K562 (cell line): ENCODE data around the gene GRM5. TPM values are rescaled to one million over a fixed set of nuclear protein-coding genes. Genes with fewer than 3 reads are reported as not detected.
"Not testable (repeated sequence)": the region's sequence is repeated elsewhere in the genome, so short reads cannot be mapped to it uniquely, and the experiment has no call there.

ENCODE experiments used
- ATAC-seq: fragments of 200-7000 bp; cut with Tn5 transposase; 3 replicates; pipeline ENCODE4 v1.9.1; 2020; ENCODE audit warnings: moderate library complexity
- BruUV-seq: library from RNA; stranded (reverse); fragments of 400-500 nt; replicated peaks from 2 replicates; lab custom pipeline; 2021; lab: Mats Ljungman, UMichigan
- CTCF ChIA-PET: fragments of 300-600 bp; formaldehyde crosslinking; extraction: SDS; loops from one replicate; lab custom pipeline; 2021; ENCODE audit warnings: low intra/inter-chr PET ratio; lab: Yijun Ruan, JAX
- POLR2A ChIA-PET: fragments of 300-600, 350-650 bp; sonication (Branson Sonifier 250); formaldehyde crosslinking; extraction: SDS; loops from one replicate; lab custom pipeline; 2021; ENCODE audit warnings: antibody characterized with exemption, inconsistent platforms; lab: Yijun Ruan, JAX
- DNase-seq, 4 experiments: peaks; one replicate each; pipeline versions ENCODE4 v3.0.0 to v3.0.0-alpha.2; 2011 to 2018; ENCODE audit warnings: low spot score in 3 of 4, mixed read lengths in 3 of 4; ENCODE audit errors: extremely low read depth in 1 of 4
- FAIRE-seq: peaks from 2 replicates; lab custom pipeline; 2011; peaks lifted over from hg19 to GRCh38; lab: Jason Lieb, UNC
- H2AFZ ChIP-seq: 2 replicates; pipeline ENCODE4 v1.6.0; 2011; ENCODE audit warnings: low read depth, low read length, control low read depth, inconsistent platforms
- H3K27ac ChIP-seq: fragments of 200-600 bp; 3 replicates; pipeline ENCODE4 v1.8.0; 2011; ENCODE audit warnings: low read depth, mild to moderate bottlenecking, control low read depth, inconsistent platforms, low read length, moderate library complexity, mixed read lengths; ENCODE audit errors: extremely low read depth
- H3K27me3 ChIP-seq, 2 experiments: fragments of 300-600 bp in 1 of 2; 2 replicates in 1 of 2; 3 replicates in 1 of 2; pipeline versions ENCODE4 v1.6.0 to v1.8.0; 2011; ENCODE audit warnings: inconsistent platforms in 2 of 2, low read length in 2 of 2, mild to moderate bottlenecking in 1 of 2, mixed read lengths in 1 of 2, moderate library complexity in 1 of 2; ENCODE audit not compliant: control insufficient read depth in 2 of 2, insufficient read depth in 2 of 2
- H3K36me3 ChIP-seq: fragments of 300-600 bp; 3 replicates; pipeline ENCODE4 v1.8.0; 2011; ENCODE audit warnings: mild to moderate bottlenecking, low read length, inconsistent platforms; ENCODE audit not compliant: control insufficient read depth, insufficient read depth
- H3K4me1 ChIP-seq, 2 experiments: fragments of 200-600 bp in 1 of 2; replicated peaks in 1 of 2; 2 replicates in 1 of 2; 3 replicates in 1 of 2; pipeline versions ENCODE4 v1.5.1 to v1.8.0; 2011; ENCODE audit warnings: inconsistent platforms in 2 of 2, low read length in 2 of 2, mild to moderate bottlenecking in 1 of 2, mixed read lengths in 1 of 2, moderate library complexity in 1 of 2; ENCODE audit not compliant: control insufficient read depth in 2 of 2, insufficient read depth in 2 of 2
- H3K4me2 ChIP-seq: 2 replicates; pipeline ENCODE4 v1.6.1; 2011; ENCODE audit warnings: low read length, control low read depth, inconsistent platforms, mixed read lengths; ENCODE audit not compliant: insufficient read depth
- H3K4me3 ChIP-seq: fragments of 200-600 bp; sonication (generic), shearing (Covaris generic); 2 replicates; pipeline ENCODE4 v1.5.1; 2016; ENCODE audit warnings: control low read depth, inconsistent platforms
- H3K79me2 ChIP-seq: fragments of 200-600 bp; 3 replicates; pipeline ENCODE4 v1.8.0; 2011; ENCODE audit warnings: low read length, inconsistent platforms; ENCODE audit not compliant: control insufficient read depth, insufficient read depth
- H3K9ac ChIP-seq, 2 experiments: 2 replicates each; pipeline versions ENCODE4 v1.6.0 to v1.6.1; 2011; ENCODE audit warnings: low read depth in 2 of 2, low read length in 2 of 2, control low read depth in 1 of 2, inconsistent platforms in 1 of 2, mild to moderate bottlenecking in 1 of 2, mixed read lengths in 1 of 2; ENCODE audit not compliant: insufficient read depth in 1 of 2
- H3K9me1 ChIP-seq: one replicate; pipeline ENCODE4 v1.6.0; 2011; ENCODE audit warnings: inconsistent platforms, mild to moderate bottlenecking, low read length, moderate library complexity; ENCODE audit not compliant: control insufficient read depth, insufficient read depth
- H3K9me3 ChIP-seq: replicated peaks from 2 replicates; pipeline ENCODE4 v1.5.1; 2011; ENCODE audit warnings: low read depth, low read length, inconsistent platforms; ENCODE audit not compliant: control insufficient read depth, insufficient read depth
- H4K20me1 ChIP-seq: replicated peaks from 2 replicates; pipeline ENCODE4 v1.6.1; 2011; ENCODE audit warnings: low read length, inconsistent platforms, mixed read lengths; ENCODE audit not compliant: control insufficient read depth, insufficient read depth
- WGBS: fragments of 100-300 bp; shearing (Covaris generic); methylation state at CpG from one replicate; pipeline ENCODE4 v1.1.6; 2016; ENCODE audit warnings: low coverage, mixed read lengths; ENCODE audit not compliant: insufficient coverage; ENCODE audit errors: missing lambda C conversion rate; 5-methylcytosine and 5-hydroxymethylcytosine counted together
- in situ Hi-C: fragments of 300-500 bp; cut with MboI; formaldehyde crosslinking; loops from 4 replicates; pipeline ENCODE4 v1.15.0; 2018; ENCODE audit warnings: inconsistent platforms, mixed read lengths
- intact Hi-C: fragments of 100-400 bp; cut with micrococcal nuclease; formaldehyde crosslinking; loops from 2 replicates; pipeline ENCODE4 v1.14.2; 2022
- polyA plus RNA-seq, 8 experiments: library from polyadenylated mRNA; depleted of rRNA in 4 of 8; stranded (reverse) in 5 of 8; unstranded in 3 of 8; fragments of >200 nt; fragmentation: Nextera tagmentation in 2 of 8; fragmentation: Illumina TruSeq in 1 of 8; extraction: Ambion mirVana in 2 of 8; extraction: Trizol in 1 of 8; gene quantifications; 2 replicates each; pipeline versions ENCODE4 v1.2.1 to v1.2.3, GENCODE V29; 2011 to 2014; ENCODE audit warnings: inconsistent platforms in 1 of 8, missing spikeins in 1 of 8
- total RNA-seq, 7 experiments: library from RNA; depleted of rRNA in 6 of 7; stranded (reverse); fragments of >200 nt in 6 of 7; fragmentation: Illumina TruSeq in 2 of 7; extraction: Trizol in 2 of 7; gene quantifications; 2 replicates each; pipeline versions ENCODE4 v1.2.1 to v1.2.3, GENCODE V29; 2011 to 2021; ENCODE audit warnings: low replicate concordance in 1 of 7

GRM5 gene
- total and polyA plus RNA-seq, 9 of the 15 experiments (the other 6 are each of a cell fraction or from before 2014, with no cell fraction given), result not detected

DNA sequence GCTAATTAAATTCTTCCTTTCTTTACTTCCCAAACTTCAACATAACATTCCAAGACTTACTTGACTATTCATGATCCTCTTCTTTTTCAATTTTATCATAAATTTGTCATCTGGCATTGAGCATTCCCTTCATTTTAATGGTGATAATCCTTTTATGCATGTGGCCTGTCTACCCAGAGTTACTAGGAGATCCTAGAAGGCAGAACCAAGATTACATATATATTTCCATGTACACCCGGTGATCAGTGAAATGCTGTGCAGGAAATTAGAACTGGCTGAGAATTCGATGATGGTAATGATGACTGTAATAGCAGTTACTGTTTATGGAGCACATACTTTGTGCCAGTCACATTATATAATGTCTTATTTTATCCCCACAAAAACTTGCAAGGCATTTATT, 104.2 kb downstream of the GRM5 start:
- DNase-seq, ATAC-seq, H3K4me1 ChIP-seq, H3K9me1 ChIP-seq, H3K4me3 ChIP-seq, H3K27me3 ChIP-seq, H3K27ac ChIP-seq, H3K4me2 ChIP-seq, in situ Hi-C loops, BruUV-seq, H2AFZ ChIP-seq, H3K9me3 ChIP-seq, POLR2A ChIA-PET, intact Hi-C loops, FAIRE-seq, H3K36me3 ChIP-seq, H3K79me2 ChIP-seq, H4K20me1 ChIP-seq, CTCF ChIA-PET, H3K9ac ChIP-seq: not testable (repeated sequence)
- WGBS, result 0% methylated on average over 2 of the region's 2 CpGs

GRCh38 chr11:88959857-88960256, 105.9 kb downstream of the GRM5 start:
- H2AFZ ChIP-seq, H3K9me1 ChIP-seq, H3K79me2 ChIP-seq, in situ Hi-C loops, CTCF ChIA-PET, POLR2A ChIA-PET, H3K27me3 ChIP-seq, DNase-seq, H3K9ac ChIP-seq, H3K4me2 ChIP-seq, H3K9me3 ChIP-seq, FAIRE-seq, intact Hi-C loops, H3K4me3 ChIP-seq, BruUV-seq, H3K36me3 ChIP-seq, H4K20me1 ChIP-seq, H3K27ac ChIP-seq, H3K4me1 ChIP-seq, ATAC-seq: not testable (repeated sequence)
- 0% methylated on average over 2 of the region's 3 CpGs for WGBS
